H4 (cell line): ENCODE data around the gene FOXC2. TPM values are rescaled to one million over a fixed set of nuclear protein-coding genes. Genes with fewer than 3 reads are reported as not detected.
A peak's percentile ranks its signal among the peaks of the same experiment; 100 is the strongest.

Experiments
- DNase-seq: peaks from one replicate; pipeline ENCODE4 v3.0.0-alpha.2; 2015; ENCODE audit warnings: low spot score
- total RNA-seq: library from RNA; depleted of rRNA; stranded (reverse); fragments of >200 nt; shearing (Covaris generic); gene quantifications from 2 replicates; pipeline ENCODE4 v1.2.3, GENCODE V29; 2014

The FOXC2 gene
- total RNA-seq, 1 experiment from 2014 or later: 0.60 TPM

GRCh38 chr16:86533076-86533475 is 33.6 kb upstream of the FOXC2 start:
- no peak for DNase-seq

- no peak for DNase-seq
These were observed 32.8 kb upstream of the FOXC2 start for GRCh38 chr16:86533767-86534351.

- DNase-seq: no peak
These were observed 31.6 kb upstream of the FOXC2 start for GRCh38 chr16:86534779-86535615.

GRCh38 chr16:86536621-86537020 is 30.0 kb upstream of the FOXC2 start:
- DNase-seq: no peak

GRCh38 chr16:86537486-86537885 is 29.1 kb upstream of the FOXC2 start:
- DNase-seq: no peak

- DNase-seq: no peak
These were observed 28.3 kb upstream of the FOXC2 start for GRCh38 chr16:86538196-86538780.

- DNase-seq: no peak
These were observed 25.7 kb upstream of the FOXC2 start for GRCh38 chr16:86540894-86541293.

GRCh38 chr16:86541560-86541959 is 25.1 kb upstream of the FOXC2 start:
- no peak for DNase-seq

GRCh38 chr16:86542756-86543750 is 23.6 kb upstream of the FOXC2 start:
- no peak for DNase-seq

GRCh38 chr16:86545481-86545880 is 21.1 kb upstream of the FOXC2 start:
- no peak for DNase-seq

GRCh38 chr16:86545954-86546637 is 20.5 kb upstream of the FOXC2 start:
- DNase-seq: no peak

- DNase-seq: no peak
These were observed 20.0 kb upstream of the FOXC2 start for GRCh38 chr16:86546638-86547013.

- no peak for DNase-seq
These were observed 19.3 kb upstream of the FOXC2 start for GRCh38 chr16:86547286-86547685.

- no peak for DNase-seq
These were observed 17.3 kb upstream of the FOXC2 start for GRCh38 chr16:86549076-86549892.

GRCh38 chr16:86549893-86550190 is 16.8 kb upstream of the FOXC2 start:
- no peak for DNase-seq

GRCh38 chr16:86550281-86550680 is 16.3 kb upstream of the FOXC2 start:
- DNase-seq: no peak

GRCh38 chr16:86553356-86553755 is 13.3 kb upstream of the FOXC2 start:
- no peak for DNase-seq

GRCh38 chr16:86554599-86554916 is 12.1 kb upstream of the FOXC2 start:
- no peak for DNase-seq

- peak; percentile 92 for DNase-seq
These were observed 11.5 kb upstream of the FOXC2 start, which contains the start of gene MTHFSD for GRCh38 chr16:86554917-86555703. MTHFSD (minus strand) TSS chr16:86555235; CDS start chr16:86555184, 51 bp downstream.

GRCh38 chr16:86555704-86556075 is 10.9 kb upstream of the FOXC2 start:
- DNase-seq: no peak
